NCI-H2081 treated with DMSO at 0.1 percent for 48 hours (cell line): ENCODE measurements around the gene GBX1.

Experiments used
- DNase-seq: peaks from one replicate; lab custom pipeline; 2025; lab: John Stamatoyannopoulos, UW

Gene GBX1

GRCh38 chr7:151114151-151115090, 53.1 kb downstream of the GBX1 start:
- DNase-seq = no peak

- no peak for DNase-seq
Observed at GRCh38 chr7:151113344-151114150, 53.9 kb downstream of the GBX1 start.

DNA sequence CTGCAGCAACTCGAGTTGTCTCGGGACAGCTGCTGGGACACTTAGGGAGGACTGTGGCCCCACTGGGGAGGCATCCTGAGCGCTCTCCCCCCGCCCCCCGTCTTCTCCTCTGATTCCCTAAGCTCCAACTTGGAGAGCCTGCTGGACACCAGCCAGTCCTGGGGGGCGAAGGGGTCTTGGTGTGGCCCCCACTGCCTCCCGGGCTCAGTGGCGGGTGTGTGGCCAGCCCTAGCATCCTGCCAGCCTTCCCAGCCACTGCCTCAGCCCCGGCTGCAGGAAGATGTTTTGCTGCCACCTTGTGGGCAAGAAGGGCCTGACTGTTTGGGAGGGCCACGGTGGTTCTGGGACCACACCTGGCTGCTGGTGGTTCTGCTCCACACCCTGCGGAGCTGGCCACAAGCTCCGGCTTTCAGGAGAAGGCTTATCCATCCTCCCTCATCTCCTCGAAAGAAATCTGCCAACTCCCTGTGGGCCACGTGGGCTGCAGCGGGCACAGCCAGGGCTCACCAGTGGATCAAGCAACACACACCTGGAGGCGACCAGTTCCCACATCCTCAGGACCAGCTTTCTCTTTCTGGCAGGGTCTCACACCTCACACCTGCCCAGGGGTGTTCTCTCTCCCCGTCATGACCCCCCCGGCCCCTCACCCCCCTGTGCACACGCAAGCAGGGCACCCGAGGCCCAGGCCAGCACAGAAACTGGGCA, 56.4 kb downstream of the GBX1 start:
- DNase-seq = no peak

DNA sequence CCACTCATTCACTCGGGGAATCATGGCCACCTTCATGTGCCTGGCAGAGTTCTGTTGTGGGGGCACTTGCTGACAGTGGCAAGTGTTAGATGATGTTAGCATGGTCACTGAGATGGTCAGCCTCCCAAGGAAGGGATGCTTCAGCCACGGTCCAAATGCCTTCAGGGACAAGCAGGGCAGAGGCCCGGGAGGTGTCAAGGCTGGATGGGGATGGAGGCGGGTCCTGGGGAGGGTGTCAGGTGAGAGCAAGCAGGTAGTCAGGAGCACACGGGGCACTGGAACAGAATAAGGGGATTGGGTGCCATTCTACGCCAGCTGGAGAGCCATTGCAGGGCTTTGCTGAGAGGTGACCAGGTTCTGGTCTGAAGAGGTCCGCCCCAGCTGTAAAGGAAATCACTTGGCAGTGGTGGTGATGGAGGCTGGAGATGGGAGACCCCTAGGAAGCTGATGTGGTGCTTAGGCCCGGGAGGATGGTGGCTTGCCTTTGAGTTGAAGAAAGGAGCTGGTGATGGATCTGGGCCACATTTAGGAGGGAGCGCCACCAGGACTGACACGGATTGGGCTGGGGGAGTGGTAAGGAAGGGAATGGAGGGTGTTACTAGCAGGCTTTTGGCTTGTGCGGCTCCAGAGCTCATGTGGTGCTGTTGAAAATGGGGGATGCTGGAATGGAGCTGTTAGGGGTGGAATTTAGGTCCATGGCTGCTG, 57.1 kb downstream of the GBX1 start:
- DNase-seq = no peak

GRCh38 chr7:151109094-151110048, 58.1 kb downstream of the GBX1 start:
- DNase-seq = no peak

DNA sequence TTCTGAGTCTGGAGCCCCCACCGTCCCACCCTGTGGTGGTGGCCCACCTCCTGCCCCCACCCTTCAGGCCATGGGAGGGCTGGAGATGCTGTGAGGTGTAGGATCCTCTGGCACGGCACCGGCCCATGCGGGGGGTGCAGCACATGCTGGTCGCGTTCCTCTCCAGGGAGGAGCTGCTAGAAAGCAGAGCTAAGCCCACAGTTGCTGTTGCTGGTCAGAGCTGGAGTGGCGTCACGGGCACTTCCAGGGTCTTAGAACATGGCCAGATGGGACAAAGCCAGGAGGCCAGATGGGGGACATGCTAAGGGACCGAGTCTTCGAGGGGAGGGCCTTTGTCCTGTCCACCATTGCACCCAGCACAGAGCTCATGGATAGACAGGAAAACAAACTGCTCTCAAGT, 59.6 kb downstream of the GBX1 start:
- DNase-seq = no peak

DNA sequence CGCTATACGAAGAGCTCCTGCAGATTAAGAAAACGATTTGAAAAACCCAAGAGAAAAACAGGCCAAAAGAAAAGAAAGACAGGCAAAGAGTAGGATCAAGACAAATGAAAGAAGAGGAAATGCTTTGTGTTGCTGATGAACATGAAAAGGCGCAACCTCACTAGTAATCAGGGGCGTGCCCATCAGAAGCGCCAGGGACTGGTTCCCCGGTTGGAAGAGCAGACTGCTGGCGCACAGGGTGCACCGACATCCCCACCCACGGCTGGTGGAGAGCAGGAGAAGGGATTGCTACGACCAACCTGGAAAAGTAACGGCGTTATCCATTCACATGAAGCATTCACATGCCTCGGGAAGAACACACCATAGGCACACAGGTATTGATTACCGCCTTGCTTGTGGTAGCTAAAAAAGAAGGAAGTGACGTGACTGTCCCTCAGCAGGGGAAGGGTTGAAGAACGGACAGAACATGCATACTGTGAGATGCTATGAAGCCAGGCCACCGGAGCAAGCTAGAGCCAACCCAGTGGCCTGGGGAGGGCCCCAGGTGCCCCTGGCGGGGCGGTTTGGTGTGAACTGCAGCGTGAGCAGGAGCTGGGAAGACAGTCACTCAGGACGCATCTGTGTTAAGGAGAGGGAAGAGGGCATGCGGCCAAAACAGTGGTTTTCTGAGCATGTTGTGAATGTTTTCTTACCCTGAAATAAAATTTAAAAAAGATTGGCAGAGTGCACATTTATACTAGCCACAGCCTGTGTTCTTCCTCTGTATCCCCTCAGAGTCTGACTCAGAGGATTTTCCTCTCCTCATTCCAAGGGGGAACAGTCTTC, 62.9 kb downstream of the GBX1 start:
- no peak for DNase-seq

DNA sequence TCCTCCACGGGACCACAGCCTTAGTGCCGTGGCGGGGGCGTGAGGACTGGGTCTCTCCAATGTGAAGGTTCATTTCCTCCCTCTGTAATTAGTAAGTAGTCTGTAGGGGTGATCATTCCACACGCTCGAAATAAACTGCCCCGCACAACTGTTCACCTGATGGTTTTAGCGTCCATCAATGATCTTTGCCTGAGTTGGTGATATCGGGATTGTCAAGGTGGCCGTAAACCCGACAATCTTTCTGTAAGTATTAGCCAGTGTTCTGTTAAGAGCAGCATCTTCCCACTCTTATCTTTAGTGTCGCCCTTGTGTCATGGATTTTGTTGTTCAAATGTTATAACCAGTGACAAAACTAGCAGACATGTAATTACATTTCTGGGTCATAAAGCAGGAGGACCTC, 63.5 kb downstream of the GBX1 start:
- DNase-seq = no peak

DNA sequence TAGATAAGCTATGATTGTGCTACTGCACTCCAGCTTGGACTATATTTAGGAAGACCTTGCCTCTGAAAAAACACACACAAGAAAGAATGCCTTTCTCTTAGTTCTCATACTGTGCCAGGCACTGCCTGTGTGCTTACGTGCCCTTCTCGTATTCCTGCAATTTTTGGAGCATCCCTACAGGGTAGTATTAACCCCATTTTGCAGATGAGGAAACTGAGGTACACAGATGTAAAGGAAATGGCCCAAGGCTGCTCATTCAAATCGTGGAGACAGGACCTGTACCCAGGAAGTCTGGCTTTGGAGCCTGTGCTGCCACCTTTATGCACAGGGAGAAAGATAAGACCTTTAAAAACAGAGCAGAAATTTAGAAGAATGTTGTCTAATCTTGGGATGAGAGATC, 64.5 kb downstream of the GBX1 start:
- no peak for DNase-seq

- DNase-seq = no peak
Observed at GRCh38 chr7:151101621-151102396, 65.7 kb downstream of the GBX1 start.

- no peak for DNase-seq
Observed at GRCh38 chr7:151100921-151101320, 66.6 kb downstream of the GBX1 start.

DNA sequence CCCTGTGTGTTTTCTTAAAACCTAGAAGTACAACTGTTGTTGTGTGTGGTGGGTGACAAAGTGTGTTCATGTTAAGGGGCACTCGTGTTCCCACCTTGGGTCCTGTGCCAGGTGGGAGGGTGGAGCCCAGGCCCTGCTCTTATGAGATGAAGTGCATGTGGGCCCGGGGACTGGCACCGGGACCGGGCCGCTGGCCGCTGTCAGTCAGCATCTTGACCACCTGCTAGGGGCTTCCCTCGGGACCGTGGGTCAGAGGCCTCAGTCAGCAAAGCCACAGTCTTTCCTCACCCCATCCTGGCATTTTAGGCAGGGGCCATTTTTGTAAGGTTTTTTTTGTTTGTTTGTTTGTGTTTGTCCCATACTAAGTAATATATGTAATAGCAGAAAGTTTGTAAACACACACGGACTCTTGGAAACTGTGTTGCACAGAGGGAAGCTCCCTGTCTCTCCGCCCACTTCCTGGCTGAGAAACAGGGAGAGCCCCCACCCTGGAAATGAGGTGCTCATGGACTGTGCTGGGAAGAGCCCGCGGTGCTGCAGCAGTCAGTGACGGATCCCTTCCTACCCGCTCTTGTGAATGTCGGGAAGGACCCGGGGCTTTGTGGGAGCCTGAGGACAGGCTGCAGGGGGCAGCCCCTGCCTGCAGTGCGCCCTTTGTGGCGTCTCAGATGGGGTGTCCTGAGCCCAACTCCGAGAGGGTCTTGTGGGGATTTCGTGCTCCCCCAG, 67.8 kb downstream of the GBX1 start:
- DNase-seq = no peak
